Measurements from ENCODE around the gene ERGIC1.

DNA sequence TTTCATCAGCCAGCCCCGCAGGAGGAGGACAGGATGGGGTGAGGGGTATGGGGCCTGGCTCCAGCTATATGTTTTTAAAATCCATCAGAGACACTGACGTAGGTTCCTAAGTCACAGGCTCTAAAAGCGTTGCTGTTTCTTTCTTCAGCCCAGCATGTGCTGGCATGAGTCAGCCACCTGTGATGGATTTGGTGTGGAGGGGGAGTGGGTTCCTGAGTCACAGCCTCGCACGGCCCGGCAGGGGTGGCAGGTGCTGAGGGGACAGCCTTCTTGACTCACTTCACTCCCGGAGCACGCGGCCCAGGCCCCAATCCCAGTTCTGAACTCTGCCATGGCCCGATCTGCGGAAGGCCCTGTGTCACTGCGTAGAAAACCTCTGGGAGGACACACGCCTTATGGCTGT, 86.4 kb downstream of the ERGIC1 start:
- TF ChIP-seq, protein P1, sequence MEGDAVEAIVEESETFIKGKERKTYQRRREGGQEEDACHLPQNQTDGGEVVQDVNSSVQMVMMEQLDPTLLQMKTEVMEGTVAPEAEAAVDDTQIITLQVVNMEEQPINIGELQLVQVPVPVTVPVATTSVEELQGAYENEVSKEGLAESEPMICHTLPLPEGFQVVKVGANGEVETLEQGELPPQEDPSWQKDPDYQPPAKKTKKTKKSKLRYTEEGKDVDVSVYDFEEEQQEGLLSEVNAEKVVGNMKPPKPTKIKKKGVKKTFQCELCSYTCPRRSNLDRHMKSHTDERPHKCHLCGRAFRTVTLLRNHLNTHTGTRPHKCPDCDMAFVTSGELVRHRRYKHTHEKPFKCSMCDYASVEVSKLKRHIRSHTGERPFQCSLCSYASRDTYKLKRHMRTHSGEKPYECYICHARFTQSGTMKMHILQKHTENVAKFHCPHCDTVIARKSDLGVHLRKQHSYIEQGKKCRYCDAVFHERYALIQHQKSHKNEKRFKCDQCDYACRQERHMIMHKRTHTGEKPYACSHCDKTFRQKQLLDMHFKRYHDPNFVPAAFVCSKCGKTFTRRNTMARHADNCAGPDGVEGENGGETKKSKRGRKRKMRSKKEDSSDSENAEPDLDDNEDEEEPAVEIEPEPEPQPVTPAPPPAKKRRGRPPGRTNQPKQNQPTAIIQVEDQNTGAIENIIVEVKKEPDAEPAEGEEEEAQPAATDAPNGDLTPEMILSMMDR (IDR thresholded peaks at IDR 0.05): no peak
- TF ChIP-seq POLR2A (IDR thresholded peaks at IDR 0.05) (no peak), EP300 (IDR thresholded peaks at IDR 0.05) (no peak)

Data from tibial nerve (tissue), 4 donors.